ENCODE results near the gene PTPMT1. TPM values are rescaled to one million over a fixed set of nuclear protein-coding genes. Genes with fewer than 3 reads are reported as not detected.
"Not testable (repeated sequence)": the region's sequence is repeated elsewhere in the genome, so short reads cannot be mapped to it uniquely, and the experiment has no call there.

The PTPMT1 gene
- total and polyA plus RNA-seq, 2 donors = 38.0 to 38.3 TPM

DNA sequence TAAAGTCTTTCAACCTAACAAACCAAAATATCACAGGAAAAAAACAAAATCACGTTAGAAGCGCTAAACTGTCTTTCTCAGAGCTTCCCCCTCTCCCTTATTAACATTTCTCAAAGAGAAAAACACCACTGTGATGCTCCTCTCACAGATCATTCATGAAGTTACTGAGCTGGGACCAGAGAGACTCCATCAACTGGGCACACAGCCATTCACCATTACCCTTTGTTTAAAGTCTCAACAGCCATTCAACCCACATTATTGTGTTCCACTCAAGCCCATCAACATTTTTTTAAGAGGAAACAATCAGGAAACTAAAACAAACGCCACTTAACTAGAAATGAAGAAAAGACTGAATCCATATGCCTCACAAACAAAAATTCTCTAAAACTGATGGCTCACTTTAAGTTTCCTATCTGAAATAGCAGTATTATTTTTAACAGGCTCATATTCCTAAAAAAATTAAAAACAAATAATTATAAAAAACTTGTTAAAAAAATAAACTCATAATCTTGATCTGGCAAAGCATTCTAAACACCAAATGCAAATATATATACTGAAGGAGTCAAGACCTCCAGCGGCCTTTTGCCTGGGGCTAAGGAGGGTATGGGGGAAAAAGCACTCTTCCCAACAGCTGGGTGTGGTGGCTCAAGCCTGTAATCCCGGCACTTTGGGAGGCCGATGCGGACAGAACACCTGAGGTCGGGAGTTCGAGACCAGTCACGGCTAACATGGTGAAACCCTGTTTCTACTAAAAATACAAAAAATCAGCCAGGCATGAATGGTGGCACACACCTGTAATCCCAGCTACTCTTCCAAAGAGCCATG is 26.4 kb upstream of the PTPMT1 start:
- Histone ChIP-seq H3K4me3 (ENCODE audit: low read length in 2 of 2) (no peak overlapping the region), H3K27ac (ENCODE audit: low read depth in 1 of 2, low read length in 1 of 2) (no peak overlapping the region), H3K27me3 (ENCODE audit: control insufficient read depth in 2 of 2, insufficient read depth in 1 of 2, low read length in 1 of 2) (no peaks in the 10 kb centered on the region), H3K9me3 (ENCODE audit: control insufficient read depth in 2 of 2, insufficient read depth in 1 of 2, low read length in 1 of 2) (no peaks in the 10 kb centered on the region), H3K4me1 (ENCODE audit: control insufficient read depth in 2 of 2, insufficient read depth in 2 of 2, low read length in 2 of 2) (peaks cover 0 to 5% of the 10 kb centered on the region in 2 donors), H3K36me3 (ENCODE audit: control insufficient read depth in 2 of 2, insufficient read depth in 2 of 2, low read length in 1 of 2) (peaks cover 5 to 6% of the 10 kb centered on the region in 2 donors)
- WGBS = 96% methylated on average over 10 of the region's 10 CpGs
- DNase-seq (ENCODE audit: low read depth in 6 of 9, low spot score in 9 of 9) = no peak

DNA sequence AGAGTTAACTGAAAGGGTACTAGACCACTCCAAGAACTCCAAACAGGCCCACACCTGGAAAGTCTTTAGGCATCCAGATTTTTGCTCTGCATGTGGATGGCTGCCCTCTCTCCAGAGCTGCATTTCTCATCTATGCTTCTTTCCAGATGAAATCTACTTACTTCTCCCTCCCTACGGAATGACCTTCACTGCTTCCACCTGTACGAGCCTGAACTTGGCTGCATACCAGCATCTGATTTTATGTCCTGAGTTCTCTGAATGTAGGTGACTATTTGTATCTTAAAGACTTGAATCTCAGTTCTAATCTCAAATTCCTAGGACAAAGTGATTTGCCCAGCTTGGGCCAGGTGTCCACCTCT is 25.7 kb upstream of the PTPMT1 start:
- DNase-seq (ENCODE audit: low read depth in 6 of 9, low spot score in 9 of 9) = no peak
- Histone ChIP-seq H3K27ac (ENCODE audit: low read depth in 1 of 2, low read length in 1 of 2) (no peak overlapping the region), H3K4me1 (ENCODE audit: control insufficient read depth in 2 of 2, insufficient read depth in 2 of 2, low read length in 2 of 2) (peaks cover 0 to 5% of the 10 kb centered on the region in 2 donors)

DNA sequence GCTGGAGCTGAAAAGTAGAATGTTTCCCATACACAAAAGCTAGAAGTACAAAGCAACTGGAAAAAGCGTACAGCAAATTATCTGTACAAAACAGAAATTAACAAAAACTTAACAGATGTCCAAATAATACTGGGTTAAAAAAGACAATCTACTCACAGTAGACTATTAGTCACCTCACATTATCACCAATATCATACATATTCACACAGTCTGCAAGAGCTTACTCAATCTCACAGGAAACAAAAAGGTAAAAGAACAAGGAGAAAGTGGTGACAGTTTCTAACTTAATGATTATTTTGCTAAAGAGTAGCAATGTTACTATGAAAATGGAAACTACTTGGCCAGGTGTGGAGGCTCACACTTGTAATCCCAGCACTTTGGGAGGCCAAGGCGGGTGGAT is 24.3 kb upstream of the PTPMT1 start:
- H3K4me1 ChIP-seq (ENCODE audit: control insufficient read depth in 2 of 2, insufficient read depth in 2 of 2, low read length in 2 of 2) = peaks cover 0 to 5% of the 10 kb centered on the region in 2 donors
- H3K27ac ChIP-seq (ENCODE audit: low read depth in 1 of 2, low read length in 1 of 2) = no peak overlapping the region
- H3K9me3 ChIP-seq (ENCODE audit: control insufficient read depth in 2 of 2, insufficient read depth in 1 of 2, low read length in 1 of 2) = no peaks in the 10 kb centered on the region
- H3K27me3 ChIP-seq (ENCODE audit: control insufficient read depth in 2 of 2, insufficient read depth in 1 of 2, low read length in 1 of 2) = no peaks in the 10 kb centered on the region
- H3K36me3 ChIP-seq (ENCODE audit: control insufficient read depth in 2 of 2, insufficient read depth in 2 of 2, low read length in 1 of 2) = peaks cover 4% of the 10 kb centered on the region in 2 donors
- WGBS = over 99% methylated on average over 2 of the region's 2 CpGs
- no peak for DNase-seq (ENCODE audit: low read depth in 6 of 9, low spot score in 9 of 9)
- no peak overlapping the region for H3K4me3 ChIP-seq (ENCODE audit: low read length in 2 of 2)

More for the DNA sequence above, 25.7 kb upstream of the PTPMT1 start:
- WGBS = 95% methylated on average over 2 of the region's 2 CpGs
- no peaks in the 10 kb centered on the region for H3K27me3 ChIP-seq (ENCODE audit: control insufficient read depth in 2 of 2, insufficient read depth in 1 of 2, low read length in 1 of 2)
- H3K9me3 ChIP-seq (ENCODE audit: control insufficient read depth in 2 of 2, insufficient read depth in 1 of 2, low read length in 1 of 2) = no peaks in the 10 kb centered on the region
- H3K36me3 ChIP-seq (ENCODE audit: control insufficient read depth in 2 of 2, insufficient read depth in 2 of 2, low read length in 1 of 2) = peaks cover 6% of the 10 kb centered on the region in 2 donors
- H3K4me3 ChIP-seq (ENCODE audit: low read length in 2 of 2) = no peak overlapping the region

DNA sequence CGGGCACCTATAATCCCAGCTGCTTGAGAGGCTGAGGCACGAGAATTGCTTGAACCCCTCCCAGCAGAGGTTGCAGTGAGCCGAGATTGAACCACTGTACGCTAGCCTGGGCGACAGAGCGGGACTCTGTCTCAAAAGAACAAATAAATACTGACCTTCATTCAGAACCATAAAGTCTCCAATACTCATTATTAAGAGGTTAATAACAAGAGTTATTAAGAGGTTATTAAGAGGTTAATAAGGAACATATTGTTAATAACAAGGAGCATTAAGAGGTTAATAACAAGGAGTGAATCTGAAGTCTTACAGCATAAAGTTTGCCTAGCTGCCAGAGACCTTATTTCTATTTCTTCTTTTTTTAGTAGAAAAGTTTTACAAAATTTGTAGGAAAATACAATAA is 20.1 kb upstream of the PTPMT1 start:
- no peaks in the 10 kb centered on the region for H3K9me3 ChIP-seq (ENCODE audit: control insufficient read depth in 2 of 2, insufficient read depth in 1 of 2, low read length in 1 of 2)
- DNase-seq (ENCODE audit: low read depth in 6 of 9, low spot score in 9 of 9) = no peak
- H3K27me3 ChIP-seq (ENCODE audit: control insufficient read depth in 2 of 2, insufficient read depth in 1 of 2, low read length in 1 of 2) = no peaks in the 10 kb centered on the region
- peaks cover 3 to 7% of the 10 kb centered on the region in 2 donors for H3K4me1 ChIP-seq (ENCODE audit: control insufficient read depth in 2 of 2, insufficient read depth in 2 of 2, low read length in 2 of 2)
- H3K4me3 ChIP-seq (ENCODE audit: low read length in 2 of 2) = no peak overlapping the region
- 97% methylated on average over 6 of the region's 6 CpGs for WGBS
- peaks cover 2 to 11% of the 10 kb centered on the region in 2 donors for H3K36me3 ChIP-seq (ENCODE audit: control insufficient read depth in 2 of 2, insufficient read depth in 2 of 2, low read length in 1 of 2)
- no peak overlapping the region for H3K27ac ChIP-seq (ENCODE audit: low read depth in 1 of 2, low read length in 1 of 2)

DNA sequence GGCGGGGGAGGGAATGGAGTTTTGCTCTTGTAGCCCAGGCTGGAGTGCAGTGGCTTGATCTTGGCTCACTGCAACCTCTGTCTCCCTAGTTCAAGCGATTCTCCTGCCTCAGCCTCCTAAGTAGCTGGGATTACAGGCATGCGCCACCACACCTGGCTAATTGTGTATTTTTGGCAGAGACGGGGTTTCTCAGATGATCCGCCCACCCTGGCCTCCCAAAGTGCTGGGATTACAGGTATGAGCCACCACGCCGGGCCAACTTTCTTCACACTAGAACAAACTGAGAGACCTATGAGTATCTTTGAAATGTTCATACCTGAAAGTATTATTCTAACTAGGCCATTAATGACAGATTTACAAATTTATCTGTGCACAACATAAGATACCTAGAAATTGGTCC is 19.1 kb upstream of the PTPMT1 start:
- not testable (repeated sequence) for H3K27me3 ChIP-seq (ENCODE audit: control insufficient read depth in 2 of 2, insufficient read depth in 1 of 2, low read length in 1 of 2); H3K9me3 ChIP-seq (ENCODE audit: control insufficient read depth in 2 of 2, insufficient read depth in 1 of 2, low read length in 1 of 2); DNase-seq (ENCODE audit: low read depth in 6 of 9, low spot score in 9 of 9); H3K27ac ChIP-seq (ENCODE audit: low read depth in 1 of 2, low read length in 1 of 2); H3K4me3 ChIP-seq (ENCODE audit: low read length in 2 of 2)
- WGBS = 97% methylated on average over 7 of the region's 7 CpGs
- Histone ChIP-seq H3K36me3 (ENCODE audit: control insufficient read depth in 2 of 2, insufficient read depth in 2 of 2, low read length in 1 of 2) (peaks cover 3 to 16% of the 10 kb centered on the region in 2 donors), H3K4me1 (ENCODE audit: control insufficient read depth in 2 of 2, insufficient read depth in 2 of 2, low read length in 2 of 2) (peaks cover 11 to 12% of the 10 kb centered on the region in 2 donors)

DNA sequence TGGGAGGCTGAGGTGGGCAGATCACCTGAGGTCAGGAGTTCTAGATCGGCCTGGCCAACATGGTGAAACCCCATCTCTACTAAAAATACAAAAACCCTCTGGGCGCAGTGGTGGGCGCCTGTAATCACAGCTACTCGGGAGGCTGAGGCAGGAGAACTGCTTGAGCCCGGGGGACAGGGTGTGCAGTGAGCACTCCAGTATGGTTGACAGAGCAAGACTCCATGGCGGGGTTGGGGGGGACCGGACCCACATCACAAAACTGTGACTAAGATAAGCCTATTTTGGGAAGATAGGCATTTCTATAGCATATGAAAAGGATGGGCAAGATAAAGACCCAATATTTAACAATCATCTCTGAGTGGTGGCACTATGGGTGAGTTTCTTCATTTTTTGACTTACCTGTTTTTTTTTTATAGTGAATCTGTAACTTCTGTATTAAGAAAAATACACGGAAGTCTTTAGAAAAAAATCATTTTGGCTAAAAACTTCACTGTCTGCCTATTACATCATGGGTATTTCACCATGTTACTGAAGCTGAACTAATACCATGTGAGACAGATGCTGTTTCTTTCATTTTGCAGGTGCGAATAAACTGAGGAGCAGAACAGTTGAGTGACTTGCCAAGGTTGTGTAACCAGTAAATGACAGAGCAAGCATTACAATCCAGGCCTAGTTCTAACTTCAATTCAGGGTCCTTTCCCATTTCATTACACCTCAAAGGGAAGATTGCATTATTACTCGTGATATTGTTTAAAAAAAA is 14.9 kb upstream of the PTPMT1 start:
- peaks cover 22 to 26% of the 10 kb centered on the region in 2 donors for H3K4me1 ChIP-seq (ENCODE audit: control insufficient read depth in 2 of 2, insufficient read depth in 2 of 2, low read length in 2 of 2)
- peak in 1 of 9 donors; percentile 46 for DNase-seq (ENCODE audit: low read depth in 6 of 9, low spot score in 9 of 9)
- 90% methylated on average over 10 of the region's 10 CpGs for WGBS
- H3K36me3 ChIP-seq (ENCODE audit: control insufficient read depth in 2 of 2, insufficient read depth in 2 of 2, low read length in 1 of 2) = peaks cover 3 to 16% of the 10 kb centered on the region in 2 donors
- H3K27ac ChIP-seq (ENCODE audit: low read depth in 1 of 2, low read length in 1 of 2) = peak overlapping the region; percentile 31 to 70
- no peaks in the 10 kb centered on the region for H3K27me3 ChIP-seq (ENCODE audit: control insufficient read depth in 2 of 2, insufficient read depth in 1 of 2, low read length in 1 of 2)
- no peak overlapping the region for H3K4me3 ChIP-seq (ENCODE audit: low read length in 2 of 2)
- peaks cover 0 to 3% of the 10 kb centered on the region in 2 donors for H3K9me3 ChIP-seq (ENCODE audit: control insufficient read depth in 2 of 2, insufficient read depth in 1 of 2, low read length in 1 of 2)

DNA sequence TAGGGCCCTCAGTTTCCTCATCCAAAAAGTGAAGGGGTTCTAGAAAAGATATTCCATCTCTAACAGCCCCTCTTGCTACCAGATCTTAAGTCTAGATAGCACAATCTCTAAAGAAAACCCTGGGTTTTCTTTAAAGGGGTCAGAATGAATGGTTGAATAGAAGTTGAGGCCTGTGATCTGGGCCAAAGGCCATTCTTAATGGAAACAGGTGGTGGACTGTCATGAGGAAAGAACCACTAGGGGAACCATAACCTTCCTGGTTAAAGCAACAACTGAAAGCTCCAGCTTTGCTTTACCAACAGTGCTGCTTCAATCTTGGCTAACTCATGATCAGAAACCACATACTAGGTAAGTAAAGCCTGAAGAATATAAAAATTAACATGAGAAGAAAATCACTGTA is 14.3 kb upstream of the PTPMT1 start:
- Histone ChIP-seq H3K9me3 (ENCODE audit: control insufficient read depth in 2 of 2, insufficient read depth in 1 of 2, low read length in 1 of 2) (peaks cover 0 to 3% of the 10 kb centered on the region in 2 donors), H3K4me1 (ENCODE audit: control insufficient read depth in 2 of 2, insufficient read depth in 2 of 2, low read length in 2 of 2) (peaks cover 22 to 26% of the 10 kb centered on the region in 2 donors), H3K27ac (ENCODE audit: low read depth in 1 of 2, low read length in 1 of 2) (peak overlapping the region in 1 of 2 donors; percentile 70), H3K36me3 (ENCODE audit: control insufficient read depth in 2 of 2, insufficient read depth in 2 of 2, low read length in 1 of 2) (peaks cover 3 to 16% of the 10 kb centered on the region in 2 donors), H3K4me3 (ENCODE audit: low read length in 2 of 2) (peak overlapping the region in 1 of 2 donors; percentile 94), H3K27me3 (ENCODE audit: control insufficient read depth in 2 of 2, insufficient read depth in 1 of 2, low read length in 1 of 2) (no peaks in the 10 kb centered on the region)
- peak in 1 of 9 donors; percentile 33 for DNase-seq (ENCODE audit: low read depth in 6 of 9, low spot score in 9 of 9)

DNA sequence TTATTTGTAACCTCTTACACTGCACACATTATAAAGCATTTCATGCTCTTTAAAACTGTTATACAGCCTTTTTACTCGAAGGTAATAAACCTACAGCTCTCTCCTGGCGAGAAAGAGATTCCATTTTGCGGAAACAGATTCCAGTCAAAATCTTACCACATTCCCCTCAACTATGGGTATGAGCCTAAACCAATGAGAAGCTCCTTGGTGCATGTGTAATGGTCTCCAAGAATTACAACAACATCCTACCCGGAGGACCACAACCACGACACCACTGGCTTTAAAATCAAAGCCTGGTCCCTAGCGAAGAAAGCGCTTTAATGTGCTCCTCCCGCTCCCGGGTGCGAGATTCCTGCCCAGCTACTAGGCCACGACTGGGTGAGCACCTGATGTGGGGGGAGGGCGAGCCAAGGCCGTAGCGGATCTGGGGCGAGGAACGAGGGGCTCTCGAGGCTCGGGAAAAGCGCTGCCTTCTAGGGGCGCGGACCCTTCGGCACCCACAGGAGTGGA is 13.3 kb upstream of the PTPMT1 start:
- peaks cover 3 to 16% of the 10 kb centered on the region in 2 donors for H3K36me3 ChIP-seq (ENCODE audit: control insufficient read depth in 2 of 2, insufficient read depth in 2 of 2, low read length in 1 of 2)
- peaks cover 0 to 3% of the 10 kb centered on the region in 2 donors for H3K9me3 ChIP-seq (ENCODE audit: control insufficient read depth in 2 of 2, insufficient read depth in 1 of 2, low read length in 1 of 2)
- peak in 2 of 9 donors; percentile 15 to 16 for DNase-seq (ENCODE audit: low read depth in 6 of 9, low spot score in 9 of 9)
- H3K4me1 ChIP-seq (ENCODE audit: control insufficient read depth in 2 of 2, insufficient read depth in 2 of 2, low read length in 2 of 2) = peaks cover 22 to 26% of the 10 kb centered on the region in 2 donors
- no peaks in the 10 kb centered on the region for H3K27me3 ChIP-seq (ENCODE audit: control insufficient read depth in 2 of 2, insufficient read depth in 1 of 2, low read length in 1 of 2)
- 4% methylated on average over 22 of the region's 22 CpGs for WGBS
- H3K4me3 ChIP-seq (ENCODE audit: low read length in 2 of 2) = peak overlapping the region; percentile 94 to 98
- H3K27ac ChIP-seq (ENCODE audit: low read depth in 1 of 2, low read length in 1 of 2) = peak overlapping the region; percentile 85 to 94

Data from thymus (tissue), 11 donors.